CD14-positive monocyte (primary cell): ENCODE results near the gene BBS9. TPM values are rescaled to one million over a fixed set of nuclear protein-coding genes. Genes with fewer than 3 reads are reported as not detected.

Experiments
- DNase-seq, 3 donors: peaks; one replicate each; pipeline ENCODE4 v3.0.0-alpha.2; 2011 to 2022
- H2AFZ ChIP-seq: 2 replicates; pipeline ENCODE4 v1.6.0; 2012; ENCODE audit warnings: mild to moderate bottlenecking, low read depth, low read length, inconsistent platforms; ENCODE audit not compliant: insufficient read depth, poor library complexity, severe bottlenecking
- H3K27ac ChIP-seq, 2 donors: 1 replicate in 1 of 2; 2 replicates in 1 of 2; pipeline ENCODE4 v1.5.1; 2012 to 2013; ENCODE audit warnings: low read length in 2 of 2, control low read depth in 1 of 2, inconsistent platforms in 1 of 2, low read depth in 1 of 2, mild to moderate bottlenecking in 1 of 2
- H3K27me3 ChIP-seq, 2 donors: one replicate each; pipeline versions ENCODE4 v1.6.0 to v1.6.1; 2011 to 2013; ENCODE audit warnings: low read length in 2 of 2; ENCODE audit not compliant: control insufficient read depth in 2 of 2, insufficient read depth in 2 of 2
- H3K36me3 ChIP-seq, 2 donors: replicated peaks in 1 of 2; 1 replicate in 1 of 2; 2 replicates in 1 of 2; pipeline versions ENCODE4 v1.5.1 to v1.6.1; 2012 to 2013; ENCODE audit warnings: low read length in 2 of 2, control low read depth in 1 of 2, inconsistent platforms in 1 of 2, mild to moderate bottlenecking in 1 of 2; ENCODE audit not compliant: insufficient read depth in 2 of 2, control insufficient read depth in 1 of 2
- H3K4me1 ChIP-seq, 2 donors: 1 replicate in 1 of 2; 2 replicates in 1 of 2; pipeline versions ENCODE4 v1.5.1 to v1.6.1; 2012 to 2013; ENCODE audit warnings: low read length in 2 of 2, control low read depth in 1 of 2, inconsistent platforms in 1 of 2, mild to moderate bottlenecking in 1 of 2, moderate library complexity in 1 of 2; ENCODE audit not compliant: insufficient read depth in 2 of 2, control insufficient read depth in 1 of 2
- H3K4me2 ChIP-seq: replicated peaks from 2 replicates; pipeline ENCODE3; 2012; ENCODE audit warnings: low read length, moderate library complexity, mild to moderate bottlenecking; ENCODE audit not compliant: poor library complexity, severe bottlenecking; ENCODE audit errors: extremely low read depth
- H3K4me3 ChIP-seq, 3 experiments: fragments of 200-600 bp in 1 of 3; sonication (generic) in 1 of 3; replicated peaks in 1 of 3; 1 replicate in 2 of 3; 2 replicates in 1 of 3; pipeline ENCODE4 v1.5.1; 2011 to 2013; ENCODE audit warnings: low read length in 3 of 3, mild to moderate bottlenecking in 3 of 3, control low read depth in 2 of 3, low read depth in 2 of 3, inconsistent platforms in 1 of 3, moderate library complexity in 1 of 3
- H3K79me2 ChIP-seq: 2 replicates; pipeline ENCODE4 v1.6.0; 2012; ENCODE audit warnings: mild to moderate bottlenecking, control low read depth, inconsistent platforms, low read length, moderate library complexity; ENCODE audit not compliant: insufficient read depth
- H3K9ac ChIP-seq: 2 replicates; pipeline ENCODE4 v1.6.0; 2017; ENCODE audit warnings: low read length, mild to moderate bottlenecking; ENCODE audit not compliant: insufficient read depth, poor library complexity, severe bottlenecking
- H3K9me3 ChIP-seq, 2 donors: replicated peaks in 1 of 2; 1 replicate in 1 of 2; 2 replicates in 1 of 2; pipeline versions ENCODE4 v1.5.1 to v1.6.1; 2012 to 2013; ENCODE audit warnings: low read length in 2 of 2, control low read depth in 1 of 2; ENCODE audit not compliant: control insufficient read depth in 1 of 2, insufficient read depth in 1 of 2
- H4K20me1 ChIP-seq: 2 replicates; pipeline ENCODE4 v1.6.0; 2012; ENCODE audit warnings: mild to moderate bottlenecking, low read length, control low read depth, moderate library complexity; ENCODE audit not compliant: insufficient read depth
- H3K27ac Mint-ChIP-seq, 7 donors: one replicate each; pipeline ENCODE4 v1.8.0; 2020; ENCODE audit warnings: mild to moderate bottlenecking in 7 of 7, mixed read lengths in 7 of 7, moderate library complexity in 6 of 7, inconsistent platforms in 2 of 7
- H3K27me3 Mint-ChIP-seq, 3 donors: one replicate each; pipeline ENCODE4 v1.8.0; 2021 to 2022; ENCODE audit warnings: low read depth in 3 of 3, mild to moderate bottlenecking in 3 of 3, mixed read lengths in 3 of 3, moderate library complexity in 3 of 3, inconsistent platforms in 1 of 3
- H3K36me3 Mint-ChIP-seq, 2 donors: one replicate each; pipeline ENCODE4 v1.8.0; 2020; ENCODE audit warnings: mixed read lengths in 2 of 2, inconsistent platforms in 1 of 2, mild to moderate bottlenecking in 1 of 2
- H3K4me1 Mint-ChIP-seq: one replicate; pipeline ENCODE4 v1.8.0; 2020; ENCODE audit warnings: mild to moderate bottlenecking, mixed read lengths
- H3K4me3 Mint-ChIP-seq, 2 donors: one replicate each; pipeline ENCODE4 v1.8.0; 2020; ENCODE audit warnings: mild to moderate bottlenecking in 2 of 2, mixed read lengths in 2 of 2, moderate library complexity in 1 of 2
- H3K9me3 Mint-ChIP-seq, 7 donors: one replicate each; pipeline ENCODE4 v1.8.0; 2020 to 2022; ENCODE audit warnings: mixed read lengths in 7 of 7, mild to moderate bottlenecking in 6 of 7, moderate library complexity in 6 of 7, inconsistent platforms in 2 of 7
- CTCF ChIP-seq: fragments of 200-600 bp; IDR thresholded peaks from one replicate; pipeline ENCODE4 v1.8.0; 2022; ENCODE audit warnings: antibody characterized with exemption, mild to moderate bottlenecking
- WGBS: methylation state at CpG from one replicate; pipeline ENCODE4 v1.1.5; 2013; ENCODE audit warnings: missing lambda C conversion rate; ENCODE audit not compliant: insufficient coverage; 5-methylcytosine and 5-hydroxymethylcytosine counted together
- intact Hi-C, 2 donors: fragments of 100-400 bp; cut with micrococcal nuclease; formaldehyde crosslinking; loops; one replicate each; pipeline versions ENCODE4 v1.15.0 to v1.15.1; 2023
- polyA plus RNA-seq, 3 donors: library from polyadenylated mRNA; depleted of rRNA in 1 of 3; unstranded in 2 of 3; stranded (reverse) in 1 of 3; fragments of 300-500 nt in 2 of 3; fragments of >200 nt in 1 of 3; fragmentation: Illumina TruSeq in 2 of 3; gene quantifications; 1 replicate in 2 of 3; 2 replicates in 1 of 3; pipeline ENCODE4 v1.2.3, GENCODE V29; 2012 to 2021

BBS9 gene
- polyA plus RNA-seq, 3 donors: 4.9 to 7.5 (median 6.8) TPM

- Histone ChIP-seq H3K27me3 (no peaks in the 10 kb centered on the region), H3K4me3 (no peak overlapping the region), H3K9ac (no peak overlapping the region), H3K36me3 (no peaks in the 10 kb centered on the region), H3K4me1 (no peaks in the 10 kb centered on the region), H3K79me2 (no peaks in the 10 kb centered on the region), H3K9me3 (peaks cover 0 to 8% of the 10 kb centered on the region in 2 donors), H3K27ac (no peak overlapping the region), H4K20me1 (no peaks in the 10 kb centered on the region), H2AFZ (no peak overlapping the region), H3K4me2 (no peak overlapping the region)
- TF ChIP-seq CTCF: no peak
- no peak for DNase-seq
- H3K4me1 Mint-ChIP-seq: no peaks in the 10 kb centered on the region
- H3K27me3 Mint-ChIP-seq: peaks cover 0 to 2% (median 2%) of the 10 kb centered on the region in 3 donors
- H3K4me3 Mint-ChIP-seq: no peak overlapping the region
- H3K9me3 Mint-ChIP-seq: peaks cover 3 to 17% (median 11%) of the 10 kb centered on the region in 7 donors
- no peak overlapping the region for H3K27ac Mint-ChIP-seq
- no CpG with 5 or more reads among the region's 4 CpGs for WGBS
- peaks cover 0 to 2% of the 10 kb centered on the region in 2 donors for H3K36me3 Mint-ChIP-seq
- intact Hi-C loops: no loop called here
These were observed 14.8 kb downstream of the BBS9 start for GRCh38 chr7:33143996-33144718.

- intact Hi-C loops: no loop called here
- H3K79me2 ChIP-seq: no peaks in the 10 kb centered on the region
- H3K4me2 ChIP-seq: no peak overlapping the region
- Mint-ChIP-seq H3K4me1 (no peaks in the 10 kb centered on the region), H3K4me3 (no peak overlapping the region), H3K9me3 (peaks cover 3 to 15% (median 11%) of the 10 kb centered on the region in 7 donors), H3K27ac (no peak overlapping the region), H3K27me3 (peaks cover 0 to 2% (median 2%) of the 10 kb centered on the region in 3 donors), H3K36me3 (peaks cover 0 to 2% of the 10 kb centered on the region in 2 donors)
- peaks cover 0 to 8% of the 10 kb centered on the region in 2 donors for H3K9me3 ChIP-seq
- H3K4me3 ChIP-seq: no peak overlapping the region
- H3K4me1 ChIP-seq: no peaks in the 10 kb centered on the region
- no peak for DNase-seq
- no peaks in the 10 kb centered on the region for H3K36me3 ChIP-seq
- no peak for TF ChIP-seq CTCF
- no peak overlapping the region for H2AFZ ChIP-seq
- no peaks in the 10 kb centered on the region for H3K27me3 ChIP-seq
- no peaks in the 10 kb centered on the region for H4K20me1 ChIP-seq
- no peak overlapping the region for H3K27ac ChIP-seq
- 100% methylated on average over 1 of the region's 5 CpGs for WGBS
- no peak overlapping the region for H3K9ac ChIP-seq
These were observed 15.8 kb downstream of the BBS9 start for GRCh38 chr7:33145156-33145555.
